GM21737 (cell line): ENCODE measurements around the gene PHF1.

Experiments used
- ATAC-seq: cut with Tn5 transposase; IDR thresholded peaks from one replicate; pipeline ENCODE4 v1.9.1; 2021; ENCODE audit warnings: mild to moderate bottlenecking, moderate library complexity; ENCODE audit not compliant: unreplicated experiment

PHF1 gene

GRCh38 chr6:33430991-33431879, 20.4 kb downstream of the PHF1 start:
- ATAC-seq, result peak; percentile 37

- no peak for ATAC-seq
Observed at GRCh38 chr6:33431880-33432541, 21.2 kb downstream of the PHF1 start.

GRCh38 chr6:33432546-33432945, 21.7 kb downstream of the PHF1 start:
- no peak for ATAC-seq

GRCh38 chr6:33433001-33433543, 22.3 kb downstream of the PHF1 start:
- ATAC-seq, result no peak

- no peak for ATAC-seq
Observed at GRCh38 chr6:33433544-33434191, 22.9 kb downstream of the PHF1 start.

- no peak for ATAC-seq
Observed at GRCh38 chr6:33434961-33435360, 24.1 kb downstream of the PHF1 start.

GRCh38 chr6:33437666-33438065, 26.9 kb downstream of the PHF1 start:
- no peak for ATAC-seq

- no peak for ATAC-seq
Observed at GRCh38 chr6:33438978-33439594, 28.3 kb downstream of the PHF1 start.

GRCh38 chr6:33439956-33440648, 29.3 kb downstream of the PHF1 start:
- ATAC-seq, result no peak

GRCh38 chr6:33440649-33441309, 30.0 kb downstream of the PHF1 start:
- no peak for ATAC-seq

- no peak for ATAC-seq
Observed at GRCh38 chr6:33441457-33441856, 30.6 kb downstream of the PHF1 start.

GRCh38 chr6:33442283-33442682, 31.5 kb downstream of the PHF1 start:
- ATAC-seq, result no peak

- no peak for ATAC-seq
Observed at GRCh38 chr6:33443025-33443424, 32.2 kb downstream of the PHF1 start.

GRCh38 chr6:33443619-33444504, 33.0 kb downstream of the PHF1 start:
- ATAC-seq, result no peak

- no peak for ATAC-seq
Observed at GRCh38 chr6:33445119-33445603, 34.3 kb downstream of the PHF1 start.

GRCh38 chr6:33446356-33446755, 35.5 kb downstream of the PHF1 start:
- no peak for ATAC-seq

GRCh38 chr6:33450434-33450833, 39.6 kb downstream of the PHF1 start:
- ATAC-seq, result no peak

- no peak for ATAC-seq
Observed at GRCh38 chr6:33451606-33452005, 40.8 kb downstream of the PHF1 start.

- ATAC-seq, result no peak
Observed at GRCh38 chr6:33452496-33452895, 41.7 kb downstream of the PHF1 start.
